GM23248 (cell line): ENCODE measurements around the gene BEND3. TPM values are rescaled to one million over a fixed set of nuclear protein-coding genes. Genes with fewer than 3 reads are reported as not detected.

Source experiments
- DNase-seq: peaks from one replicate; pipeline ENCODE4 v3.0.0-alpha.2; 2015
- H2AFZ ChIP-seq: fragments of 200-600 bp; sonication (generic); 2 replicates; pipeline ENCODE4 v1.6.1; 2016; ENCODE audit warnings: antibody characterized with exemption
- H3F3A ChIP-seq: fragments of 200-600 bp; sonication (generic); 2 replicates; pipeline ENCODE4 v1.6.1; 2016; ENCODE audit warnings: mild to moderate bottlenecking, antibody characterized with exemption, mixed run types; ENCODE audit not compliant: insufficient read depth
- H3K27ac ChIP-seq: fragments of 200-600 bp; sonication (generic); 2 replicates; pipeline ENCODE4 v1.5.1; 2016; ENCODE audit warnings: mild to moderate bottlenecking
- H3K27me3 ChIP-seq: fragments of 200-600 bp; sonication (generic); replicated peaks from 2 replicates; pipeline ENCODE4 v1.6.1; 2016; ENCODE audit warnings: mild to moderate bottlenecking; ENCODE audit not compliant: insufficient read depth
- H3K36me3 ChIP-seq: fragments of 200-600 bp; sonication (generic); 2 replicates; pipeline ENCODE4 v1.6.1; 2016; ENCODE audit warnings: low read depth, mild to moderate bottlenecking
- H3K4me1 ChIP-seq: fragments of 200-600 bp; sonication (generic); 2 replicates; pipeline ENCODE4 v1.6.1; 2016; ENCODE audit warnings: mild to moderate bottlenecking; ENCODE audit not compliant: insufficient read depth
- H3K4me2 ChIP-seq: fragments of 200-600 bp; sonication (generic); one replicate; pipeline ENCODE4 v1.6.1; 2016; ENCODE audit warnings: mild to moderate bottlenecking; ENCODE audit not compliant: unreplicated experiment
- H3K4me3 ChIP-seq: fragments of 200-600 bp; sonication (generic); 2 replicates; pipeline ENCODE4 v1.5.1; 2016; ENCODE audit warnings: mild to moderate bottlenecking
- H3K79me2 ChIP-seq: fragments of 200-600 bp; sonication (generic); 2 replicates; pipeline ENCODE4 v1.6.1; 2016; ENCODE audit warnings: mild to moderate bottlenecking; ENCODE audit not compliant: insufficient read depth
- H3K9ac ChIP-seq: fragments of 200-600 bp; sonication (generic); 2 replicates; pipeline ENCODE4 v1.6.1; 2016; ENCODE audit warnings: mild to moderate bottlenecking
- H3K9me2 ChIP-seq: fragments of 200-600 bp; sonication (generic); 2 replicates; pipeline ENCODE4 v1.6.1; 2016; ENCODE audit warnings: mixed run types, mild to moderate bottlenecking, moderate library complexity; ENCODE audit not compliant: insufficient read depth
- H3K9me3 ChIP-seq: fragments of 200-600 bp; sonication (generic); one replicate; pipeline ENCODE4 v1.6.1; 2017; ENCODE audit warnings: low read depth
- H4K20me1 ChIP-seq: fragments of 200-600 bp; sonication (generic); 2 replicates; pipeline ENCODE4 v1.6.0; 2016; ENCODE audit not compliant: insufficient read depth
- EZH2 ChIP-seq: fragments of 200-600 bp; sonication (generic); IDR thresholded peaks from 2 replicates; pipeline ENCODE4 v1.6.1; 2018; ENCODE audit warnings: antibody characterized with exemption, mild to moderate bottlenecking; ENCODE audit not compliant: insufficient read depth, poor library complexity, severe bottlenecking
- EZH2phosphoT487 ChIP-seq: fragments of 200-600 bp; sonication (generic); IDR thresholded peaks from 2 replicates; pipeline ENCODE4 v1.6.1; 2018; ENCODE audit warnings: antibody characterized with exemption, moderate library complexity, mild to moderate bottlenecking, low read depth; ENCODE audit not compliant: insufficient read depth
- WGBS, 2 experiments: methylation state at CpG; one replicate each; pipeline ENCODE4 v1.1.6; 2015 to 2017; ENCODE audit warnings: low lambda C conversion rate in 2 of 2, low coverage in 1 of 2; ENCODE audit errors: missing lambda C conversion rate in 2 of 2; 5-methylcytosine and 5-hydroxymethylcytosine counted together
- in situ Hi-C: fragments of 300-500 bp; cut with MboI; formaldehyde crosslinking; loops from 2 replicates; pipeline ENCODE4 v1.15.0; 2020
- polyA plus RNA-seq: library from polyadenylated mRNA; unstranded; fragments of >200 nt; fragmentation: Nextera tagmentation; extraction: Ambion mirVana; gene quantifications from 2 replicates; pipeline ENCODE4 v1.2.1, GENCODE V29; 2016
- total RNA-seq: library from RNA; depleted of rRNA; stranded (reverse); fragments of >200 nt; shearing (Covaris generic); gene quantifications from 2 replicates; pipeline ENCODE4 v1.2.3, GENCODE V29; 2014

The BEND3 gene
- total and polyA plus RNA-seq, 2 experiments from 2014 or later: 1.4 to 1.8 TPM

DNA sequence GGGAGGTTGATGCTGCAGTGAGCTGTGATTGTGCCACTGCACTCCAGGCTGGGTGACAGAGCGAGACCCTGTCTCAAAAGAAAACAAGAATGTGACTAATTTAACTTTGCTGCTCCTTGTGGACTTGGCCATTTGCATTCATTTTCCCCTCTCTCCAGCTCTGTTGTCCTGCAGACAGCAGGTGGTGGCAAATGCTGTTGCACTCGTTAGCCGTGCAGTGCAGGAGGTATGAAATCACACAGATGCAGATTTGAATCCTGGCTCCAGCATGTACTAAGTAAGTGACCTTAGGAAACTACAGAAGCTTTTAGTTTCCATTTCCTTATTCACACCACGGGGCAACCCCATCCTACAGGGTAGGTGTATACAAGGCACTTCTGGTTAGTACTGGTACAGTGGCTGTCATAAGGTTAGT, 9.6 kb upstream of the BEND3 start:
- 35 to 37% methylated on average over 3 to 4 of the region's 4 CpGs for WGBS, 2 experiments

DNA sequence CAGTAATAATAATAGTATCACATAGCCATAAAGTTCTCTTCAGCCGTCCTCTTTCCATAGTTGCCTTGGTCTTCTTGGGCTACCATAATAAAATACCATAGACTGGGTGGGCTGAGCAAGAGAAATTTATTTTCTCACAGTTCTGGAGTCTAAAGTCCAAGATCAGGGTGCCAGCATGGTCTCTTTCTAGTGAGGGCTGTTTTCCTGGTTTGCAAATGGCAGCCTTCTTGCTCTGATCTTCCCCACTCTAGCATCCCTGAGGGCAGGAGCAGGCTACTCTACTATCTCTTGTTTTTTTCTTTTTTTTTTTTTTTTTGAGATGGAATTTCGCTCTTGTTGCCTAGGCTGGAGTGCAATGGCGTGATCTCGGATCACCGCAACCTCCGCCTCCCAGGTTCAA, 8.2 kb upstream of the BEND3 start:
- Histone ChIP-seq H3K27ac (no peak overlapping the region), H3K27me3 (no peaks in the 10 kb centered on the region), H3K9me3 (no peaks in the 10 kb centered on the region), H3K4me2 (no peak overlapping the region), H3K9ac (no peak overlapping the region), H4K20me1 (no peaks in the 10 kb centered on the region), H3K4me3 (no peak overlapping the region), H2AFZ (no peak overlapping the region), H3K4me1 (peaks cover 2% of the 10 kb centered on the region; the same call in 1 of the 2 replicates), H3F3A (no peaks in the 10 kb centered on the region), H3K9me2 (no peaks in the 10 kb centered on the region), H3K79me2 (no peaks in the 10 kb centered on the region), H3K36me3 (no peaks in the 10 kb centered on the region)
- TF ChIP-seq EZH2: no peak
- no peak for TF ChIP-seq EZH2phosphoT487
- WGBS, 2 experiments: 87 to 89% methylated on average over 6 of the region's 6 CpGs
- no peak for DNase-seq
- in situ Hi-C loops: no loop called here

More for the DNA sequence above, 9.6 kb upstream of the BEND3 start:
- no peak for DNase-seq
- Histone ChIP-seq H2AFZ (no peak overlapping the region), H3K9me2 (no peaks in the 10 kb centered on the region), H3K79me2 (no peaks in the 10 kb centered on the region), H4K20me1 (no peaks in the 10 kb centered on the region), H3K9ac (no peak overlapping the region), H3K4me1 (peaks cover 4% of the 10 kb centered on the region; the same call in 1 of the 2 replicates), H3K4me3 (no peak overlapping the region), H3F3A (no peaks in the 10 kb centered on the region), H3K27me3 (no peaks in the 10 kb centered on the region), H3K4me2 (no peak overlapping the region), H3K9me3 (no peaks in the 10 kb centered on the region), H3K36me3 (no peaks in the 10 kb centered on the region), H3K27ac (no peak overlapping the region)
- TF ChIP-seq EZH2phosphoT487 (no peak), EZH2 (no peak)
- in situ Hi-C loops: no loop called here

DNA sequence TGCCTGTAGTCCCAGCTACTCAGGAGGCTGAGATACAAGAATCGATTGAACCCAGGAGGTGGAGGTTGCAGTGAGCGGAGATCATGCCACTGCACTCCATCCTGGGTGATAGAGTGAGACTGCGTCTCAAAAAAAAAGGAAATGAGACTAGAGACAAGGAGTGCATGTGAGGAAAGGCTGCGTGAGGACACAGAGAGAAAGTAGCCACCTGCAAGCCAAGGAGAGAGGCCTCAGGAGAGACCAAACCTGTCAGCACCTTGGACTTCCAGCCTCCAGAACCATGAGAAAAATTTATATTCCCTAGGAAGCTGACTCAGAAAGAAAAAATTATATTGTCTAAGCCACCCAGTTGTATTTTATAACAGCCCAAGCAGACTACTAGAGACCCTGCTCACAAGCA, 7.4 kb upstream of the BEND3 start:
- Histone ChIP-seq H3K27me3 (peaks cover 4% of the 10 kb centered on the region), H3K79me2 (no peaks in the 10 kb centered on the region), H2AFZ (no peak overlapping the region), H3K27ac (no peak overlapping the region), H3K4me3 (no peak overlapping the region), H3K4me1 (no peaks in the 10 kb centered on the region), H3K36me3 (no peaks in the 10 kb centered on the region), H4K20me1 (no peaks in the 10 kb centered on the region), H3K9ac (no peak overlapping the region), H3F3A (no peaks in the 10 kb centered on the region), H3K9me3 (no peaks in the 10 kb centered on the region), H3K9me2 (no peaks in the 10 kb centered on the region), H3K4me2 (no peak overlapping the region)
- 87% methylated on average over 4 of the region's 4 CpGs for WGBS, 2 experiments
- in situ Hi-C loops: no loop called here
- no peak for DNase-seq
- no peak for TF ChIP-seq EZH2phosphoT487
- TF ChIP-seq EZH2: no peak

DNA sequence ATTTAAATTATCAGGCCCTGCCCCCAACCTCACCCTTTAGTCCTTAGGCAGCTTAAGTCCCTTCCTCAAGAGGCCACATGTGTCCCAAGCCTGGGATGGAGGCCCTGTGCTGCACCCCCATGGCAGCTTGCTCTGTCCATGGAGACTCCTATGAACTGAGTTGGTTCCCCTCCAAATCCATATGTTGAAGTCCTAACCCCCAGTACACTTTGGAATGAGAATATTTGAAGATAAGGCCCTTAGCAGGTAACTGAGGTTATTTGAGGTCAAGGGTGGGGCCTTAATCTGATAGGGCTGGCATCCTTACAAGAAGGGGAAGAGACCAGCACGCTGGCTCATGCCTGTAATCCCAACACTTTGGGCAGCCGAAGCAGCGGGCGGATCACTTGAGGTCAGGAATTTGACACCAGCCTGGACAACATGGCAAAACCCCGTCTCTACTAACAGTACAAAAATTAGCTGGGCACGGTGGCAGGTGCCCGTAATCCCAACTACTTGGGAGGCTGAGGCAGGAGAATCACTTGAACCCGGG, 6.7 kb upstream of the BEND3 start:
- H2AFZ ChIP-seq: no peak overlapping the region
- H3K4me3 ChIP-seq: no peak overlapping the region
- no peaks in the 10 kb centered on the region for H3K9me2 ChIP-seq
- no peak overlapping the region for H3K9ac ChIP-seq
- H3K79me2 ChIP-seq: no peaks in the 10 kb centered on the region
- H3K27me3 ChIP-seq: peaks cover 11% of the 10 kb centered on the region
- no peaks in the 10 kb centered on the region for H3K36me3 ChIP-seq
- no peaks in the 10 kb centered on the region for H3F3A ChIP-seq
- no peaks in the 10 kb centered on the region for H4K20me1 ChIP-seq
- TF ChIP-seq EZH2phosphoT487 (no peak), EZH2 (no peak)
- no peak for DNase-seq
- in situ Hi-C loops: no loop called here
- H3K9me3 ChIP-seq: no peaks in the 10 kb centered on the region
- WGBS, 2 experiments: 79 to 82% methylated on average over 8 of the region's 8 CpGs
- no peak overlapping the region for H3K27ac ChIP-seq
- H3K4me2 ChIP-seq: no peak overlapping the region
- H3K4me1 ChIP-seq: no peaks in the 10 kb centered on the region
